ENCODE results near the gene HDAC7. TPM values are rescaled to one million over a fixed set of nuclear protein-coding genes. Genes with fewer than 3 reads are reported as not detected.

Gene HDAC7
- total and polyA plus RNA-seq, 2 experiments from 2014 or later: 41.3 to 60.1 TPM

DNA sequence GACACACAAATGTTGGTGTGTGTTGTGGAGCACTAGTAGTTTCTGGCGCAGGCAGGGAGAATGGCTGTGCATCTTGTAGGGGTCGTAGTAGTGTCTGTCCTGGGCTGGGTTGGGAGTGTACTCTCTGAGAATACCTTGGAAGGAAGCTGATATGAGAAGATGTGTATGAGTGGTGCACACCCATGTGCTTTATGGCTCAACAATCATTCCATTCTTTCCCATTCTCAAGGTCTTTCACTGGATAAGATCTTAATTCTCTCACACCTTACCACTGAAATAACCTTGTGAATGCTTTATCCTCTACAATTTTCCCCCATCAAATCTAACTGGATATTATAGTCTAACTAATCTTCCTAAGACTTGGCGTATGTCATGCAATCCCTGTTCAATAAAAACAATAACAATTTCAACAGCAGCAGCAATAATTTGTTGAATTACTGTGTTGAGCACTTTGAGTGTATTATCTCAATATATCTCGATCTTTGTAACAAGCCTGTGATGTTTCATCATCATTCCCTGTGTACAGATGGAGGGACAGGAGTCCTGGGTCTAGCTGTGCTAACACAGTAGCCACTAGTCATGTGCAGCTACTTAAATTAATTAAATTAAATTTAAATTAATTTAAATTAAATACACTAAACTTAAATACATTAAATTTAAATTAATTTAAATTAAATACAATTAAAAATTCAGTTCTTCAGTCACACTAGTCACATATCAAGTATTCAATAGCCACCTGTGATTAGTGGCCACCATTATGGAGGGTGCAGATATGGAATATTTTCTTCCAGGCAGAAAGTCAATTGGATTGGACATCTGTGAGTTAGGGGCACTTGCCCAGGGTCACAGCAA, 50.2 kb downstream of the HDAC7 start (continued):
- no peak for TF ChIP-seq ZNF331 (CRISPR knock-in tag; IDR thresholded peaks at IDR 0.05; ENCODE audit: low read depth)
- TF ChIP-seq POLR2AphosphoS5 (IDR thresholded peaks at IDR 0.05; ENCODE audit: low read depth): no peak
- TF ChIP-seq, protein P1, sequence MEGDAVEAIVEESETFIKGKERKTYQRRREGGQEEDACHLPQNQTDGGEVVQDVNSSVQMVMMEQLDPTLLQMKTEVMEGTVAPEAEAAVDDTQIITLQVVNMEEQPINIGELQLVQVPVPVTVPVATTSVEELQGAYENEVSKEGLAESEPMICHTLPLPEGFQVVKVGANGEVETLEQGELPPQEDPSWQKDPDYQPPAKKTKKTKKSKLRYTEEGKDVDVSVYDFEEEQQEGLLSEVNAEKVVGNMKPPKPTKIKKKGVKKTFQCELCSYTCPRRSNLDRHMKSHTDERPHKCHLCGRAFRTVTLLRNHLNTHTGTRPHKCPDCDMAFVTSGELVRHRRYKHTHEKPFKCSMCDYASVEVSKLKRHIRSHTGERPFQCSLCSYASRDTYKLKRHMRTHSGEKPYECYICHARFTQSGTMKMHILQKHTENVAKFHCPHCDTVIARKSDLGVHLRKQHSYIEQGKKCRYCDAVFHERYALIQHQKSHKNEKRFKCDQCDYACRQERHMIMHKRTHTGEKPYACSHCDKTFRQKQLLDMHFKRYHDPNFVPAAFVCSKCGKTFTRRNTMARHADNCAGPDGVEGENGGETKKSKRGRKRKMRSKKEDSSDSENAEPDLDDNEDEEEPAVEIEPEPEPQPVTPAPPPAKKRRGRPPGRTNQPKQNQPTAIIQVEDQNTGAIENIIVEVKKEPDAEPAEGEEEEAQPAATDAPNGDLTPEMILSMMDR (conservative IDR thresholded peaks at IDR 0.05; ENCODE audit: low read depth in 2 of 2): no peak
- TF ChIP-seq EZH2 (IDR thresholded peaks at IDR 0.05; ENCODE audit: low read depth, unreplicated experiment): no peak
- TF ChIP-seq, protein P2, sequence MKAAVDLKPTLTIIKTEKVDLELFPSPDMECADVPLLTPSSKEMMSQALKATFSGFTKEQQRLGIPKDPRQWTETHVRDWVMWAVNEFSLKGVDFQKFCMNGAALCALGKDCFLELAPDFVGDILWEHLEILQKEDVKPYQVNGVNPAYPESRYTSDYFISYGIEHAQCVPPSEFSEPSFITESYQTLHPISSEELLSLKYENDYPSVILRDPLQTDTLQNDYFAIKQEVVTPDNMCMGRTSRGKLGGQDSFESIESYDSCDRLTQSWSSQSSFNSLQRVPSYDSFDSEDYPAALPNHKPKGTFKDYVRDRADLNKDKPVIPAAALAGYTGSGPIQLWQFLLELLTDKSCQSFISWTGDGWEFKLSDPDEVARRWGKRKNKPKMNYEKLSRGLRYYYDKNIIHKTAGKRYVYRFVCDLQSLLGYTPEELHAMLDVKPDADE (IDR thresholded peaks at IDR 0.05): no peak

DNA sequence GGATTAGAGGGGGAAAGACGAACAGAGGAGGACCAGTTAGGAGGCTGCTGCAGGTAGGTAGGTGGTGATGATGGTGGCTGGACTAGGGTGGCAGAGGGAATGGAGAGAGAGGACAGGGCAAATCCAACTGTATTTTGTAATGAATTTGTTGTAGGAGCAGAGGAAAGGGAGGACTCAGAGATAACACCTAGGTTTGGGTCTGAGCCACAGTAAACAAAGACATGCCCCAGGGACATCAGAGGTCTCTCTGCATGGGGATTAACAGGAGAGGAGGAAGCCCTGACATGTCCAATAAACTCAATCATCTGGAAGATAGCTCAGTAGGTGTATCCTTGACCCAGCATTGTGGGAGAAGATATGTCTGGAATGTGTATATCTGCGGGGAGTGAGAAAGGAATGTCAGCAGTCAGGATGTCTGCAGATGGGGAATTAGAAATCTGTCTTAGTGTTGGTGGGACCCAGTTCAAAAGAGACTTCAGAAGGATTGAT, 51.3 kb downstream of the HDAC7 start:
- TF ChIP-seq, protein P3, sequence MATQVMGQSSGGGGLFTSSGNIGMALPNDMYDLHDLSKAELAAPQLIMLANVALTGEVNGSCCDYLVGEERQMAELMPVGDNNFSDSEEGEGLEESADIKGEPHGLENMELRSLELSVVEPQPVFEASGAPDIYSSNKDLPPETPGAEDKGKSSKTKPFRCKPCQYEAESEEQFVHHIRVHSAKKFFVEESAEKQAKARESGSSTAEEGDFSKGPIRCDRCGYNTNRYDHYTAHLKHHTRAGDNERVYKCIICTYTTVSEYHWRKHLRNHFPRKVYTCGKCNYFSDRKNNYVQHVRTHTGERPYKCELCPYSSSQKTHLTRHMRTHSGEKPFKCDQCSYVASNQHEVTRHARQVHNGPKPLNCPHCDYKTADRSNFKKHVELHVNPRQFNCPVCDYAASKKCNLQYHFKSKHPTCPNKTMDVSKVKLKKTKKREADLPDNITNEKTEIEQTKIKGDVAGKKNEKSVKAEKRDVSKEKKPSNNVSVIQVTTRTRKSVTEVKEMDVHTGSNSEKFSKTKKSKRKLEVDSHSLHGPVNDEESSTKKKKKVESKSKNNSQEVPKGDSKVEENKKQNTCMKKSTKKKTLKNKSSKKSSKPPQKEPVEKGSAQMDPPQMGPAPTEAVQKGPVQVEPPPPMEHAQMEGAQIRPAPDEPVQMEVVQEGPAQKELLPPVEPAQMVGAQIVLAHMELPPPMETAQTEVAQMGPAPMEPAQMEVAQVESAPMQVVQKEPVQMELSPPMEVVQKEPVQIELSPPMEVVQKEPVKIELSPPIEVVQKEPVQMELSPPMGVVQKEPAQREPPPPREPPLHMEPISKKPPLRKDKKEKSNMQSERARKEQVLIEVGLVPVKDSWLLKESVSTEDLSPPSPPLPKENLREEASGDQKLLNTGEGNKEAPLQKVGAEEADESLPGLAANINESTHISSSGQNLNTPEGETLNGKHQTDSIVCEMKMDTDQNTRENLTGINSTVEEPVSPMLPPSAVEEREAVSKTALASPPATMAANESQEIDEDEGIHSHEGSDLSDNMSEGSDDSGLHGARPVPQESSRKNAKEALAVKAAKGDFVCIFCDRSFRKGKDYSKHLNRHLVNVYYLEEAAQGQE (IDR thresholded peaks at IDR 0.05; ENCODE audit: unreplicated experiment): no peak
- TF ChIP-seq EZH2phosphoT487 (IDR thresholded peaks at IDR 0.05; ENCODE audit: unreplicated experiment): no peak
- TF ChIP-seq NANOG (IDR thresholded peaks at IDR 0.05; ENCODE audit: borderline replicate concordance): no peak
- TF ChIP-seq, protein P4, sequence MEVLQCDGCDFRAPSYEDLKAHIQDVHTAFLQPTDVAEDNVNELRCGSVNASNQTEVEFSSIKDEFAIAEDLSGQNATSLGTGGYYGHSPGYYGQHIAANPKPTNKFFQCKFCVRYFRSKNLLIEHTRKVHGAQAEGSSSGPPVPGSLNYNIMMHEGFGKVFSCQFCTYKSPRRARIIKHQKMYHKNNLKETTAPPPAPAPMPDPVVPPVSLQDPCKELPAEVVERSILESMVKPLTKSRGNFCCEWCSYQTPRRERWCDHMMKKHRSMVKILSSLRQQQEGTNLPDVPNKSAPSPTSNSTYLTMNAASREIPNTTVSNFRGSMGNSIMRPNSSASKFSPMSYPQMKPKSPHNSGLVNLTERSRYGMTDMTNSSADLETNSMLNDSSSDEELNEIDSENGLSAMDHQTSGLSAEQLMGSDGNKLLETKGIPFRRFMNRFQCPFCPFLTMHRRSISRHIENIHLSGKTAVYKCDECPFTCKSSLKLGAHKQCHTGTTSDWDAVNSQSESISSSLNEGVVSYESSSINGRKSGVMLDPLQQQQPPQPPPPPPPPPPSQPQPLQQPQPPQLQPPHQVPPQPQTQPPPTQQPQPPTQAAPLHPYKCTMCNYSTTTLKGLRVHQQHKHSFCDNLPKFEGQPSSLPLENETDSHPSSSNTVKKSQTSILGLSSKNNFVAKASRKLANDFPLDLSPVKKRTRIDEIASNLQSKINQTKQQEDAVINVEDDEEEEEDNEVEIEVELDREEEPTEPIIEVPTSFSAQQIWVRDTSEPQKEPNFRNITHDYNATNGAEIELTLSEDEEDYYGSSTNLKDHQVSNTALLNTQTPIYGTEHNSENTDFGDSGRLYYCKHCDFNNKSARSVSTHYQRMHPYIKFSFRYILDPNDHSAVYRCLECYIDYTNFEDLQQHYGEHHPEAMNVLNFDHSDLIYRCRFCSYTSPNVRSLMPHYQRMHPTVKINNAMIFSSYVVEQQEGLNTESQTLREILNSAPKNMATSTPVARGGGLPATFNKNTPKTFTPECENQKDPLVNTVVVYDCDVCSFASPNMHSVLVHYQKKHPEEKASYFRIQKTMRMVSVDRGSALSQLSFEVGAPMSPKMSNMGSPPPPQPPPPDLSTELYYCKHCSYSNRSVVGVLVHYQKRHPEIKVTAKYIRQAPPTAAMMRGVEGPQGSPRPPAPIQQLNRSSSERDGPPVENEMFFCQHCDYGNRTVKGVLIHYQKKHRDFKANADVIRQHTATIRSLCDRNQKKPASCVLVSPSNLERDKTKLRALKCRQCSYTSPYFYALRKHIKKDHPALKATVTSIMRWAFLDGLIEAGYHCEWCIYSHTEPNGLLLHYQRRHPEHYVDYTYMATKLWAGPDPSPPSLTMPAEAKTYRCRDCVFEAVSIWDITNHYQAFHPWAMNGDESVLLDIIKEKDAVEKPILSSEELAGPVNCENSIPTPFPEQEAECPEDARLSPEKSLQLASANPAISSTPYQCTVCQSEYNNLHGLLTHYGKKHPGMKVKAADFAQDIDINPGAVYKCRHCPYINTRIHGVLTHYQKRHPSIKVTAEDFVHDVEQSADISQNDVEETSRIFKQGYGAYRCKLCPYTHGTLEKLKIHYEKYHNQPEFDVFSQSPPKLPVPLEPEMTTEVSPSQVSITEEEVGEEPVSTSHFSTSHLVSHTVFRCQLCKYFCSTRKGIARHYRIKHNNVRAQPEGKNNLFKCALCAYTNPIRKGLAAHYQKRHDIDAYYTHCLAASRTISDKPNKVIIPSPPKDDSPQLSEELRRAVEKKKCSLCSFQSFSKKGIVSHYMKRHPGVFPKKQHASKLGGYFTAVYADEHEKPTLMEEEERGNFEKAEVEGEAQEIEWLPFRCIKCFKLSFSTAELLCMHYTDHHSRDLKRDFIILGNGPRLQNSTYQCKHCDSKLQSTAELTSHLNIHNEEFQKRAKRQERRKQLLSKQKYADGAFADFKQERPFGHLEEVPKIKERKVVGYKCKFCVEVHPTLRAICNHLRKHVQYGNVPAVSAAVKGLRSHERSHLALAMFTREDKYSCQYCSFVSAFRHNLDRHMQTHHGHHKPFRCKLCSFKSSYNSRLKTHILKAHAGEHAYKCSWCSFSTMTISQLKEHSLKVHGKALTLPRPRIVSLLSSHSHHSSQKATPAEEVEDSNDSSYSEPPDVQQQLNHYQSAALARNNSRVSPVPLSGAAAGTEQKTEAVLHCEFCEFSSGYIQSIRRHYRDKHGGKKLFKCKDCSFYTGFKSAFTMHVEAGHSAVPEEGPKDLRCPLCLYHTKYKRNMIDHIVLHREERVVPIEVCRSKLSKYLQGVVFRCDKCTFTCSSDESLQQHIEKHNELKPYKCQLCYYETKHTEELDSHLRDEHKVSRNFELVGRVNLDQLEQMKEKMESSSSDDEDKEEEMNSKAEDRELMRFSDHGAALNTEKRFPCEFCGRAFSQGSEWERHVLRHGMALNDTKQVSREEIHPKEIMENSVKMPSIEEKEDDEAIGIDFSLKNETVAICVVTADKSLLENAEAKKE (CRISPR knock-in tag; IDR thresholded peaks at IDR 0.05): no peak
- H3F3A ChIP-seq (replicated peaks; ENCODE audit: low read depth): peaks cover 8% of the 10 kb centered on the region
- no peaks in the 10 kb centered on the region for H4K20me1 ChIP-seq (replicated peaks; ENCODE audit: insufficient read depth)
- peak overlapping the region; percentile 8; the same call in 1 of the 2 replicates for H3K4me2 ChIP-seq
- Mint-ChIP-seq H3K4me3 (no peak overlapping the region), H3K9me3 (no peaks in the 10 kb centered on the region), H3K4me1 (peaks cover 22% of the 10 kb centered on the region), H3K27me3 (ENCODE audit: insufficient read depth, low read depth, poor library complexity) (peaks cover 7% of the 10 kb centered on the region), H3K36me3 (ENCODE audit: low read depth) (no peaks in the 10 kb centered on the region), H3K27ac (no peak overlapping the region)
- peaks cover 26% of the 10 kb centered on the region for H3K4me1 ChIP-seq (ENCODE audit: insufficient read depth)
- no peak overlapping the region for H3K27ac ChIP-seq (ENCODE audit: low read depth)
- peaks cover 4% of the 10 kb centered on the region; the same call in 1 of the 2 replicates for H3K27me3 ChIP-seq (ENCODE audit: insufficient read depth)
- H3K9me2 ChIP-seq (ENCODE audit: insufficient read depth): no peaks in the 10 kb centered on the region
- no peaks in the 10 kb centered on the region for H3K36me3 ChIP-seq (ENCODE audit: insufficient read depth)
- ATAC-seq: no peak
- no peak overlapping the region for H3K4me3 ChIP-seq
- no peak overlapping the region for H2AFZ ChIP-seq
- peak; percentile 62 for DNase-seq (ENCODE audit: low spot score)
- H3K79me2 ChIP-seq (replicated peaks; ENCODE audit: insufficient read depth): no peaks in the 10 kb centered on the region

Data from GM23338 (cell line).